Measurements from ENCODE around the gene SLC15A1. TPM values are rescaled to one million over a fixed set of nuclear protein-coding genes. Genes with fewer than 3 reads are reported as not detected.

SLC15A1 gene
- polyA plus RNA-seq, 1 donor from 2014 or later, result not detected

GRCh38 chr13:98650396-98651107 is 101.9 kb downstream of the SLC15A1 start:
- no peaks in the 10 kb centered on the region for H3K27me3 ChIP-seq (ENCODE audit: insufficient read depth, low read depth, low read length)
- no peak overlapping the region for H2AFZ ChIP-seq (ENCODE audit: low read depth, low read length)
- no peak overlapping the region for H3K27ac ChIP-seq (ENCODE audit: low read length)
- H3K79me2 ChIP-seq (replicated peaks; ENCODE audit: insufficient read depth, low read length), result no peaks in the 10 kb centered on the region
- H3F3A ChIP-seq (ENCODE audit: insufficient read depth, low read length, poor library complexity, severe bottlenecking), result no peaks in the 10 kb centered on the region
- no peaks in the 10 kb centered on the region for H3K36me3 ChIP-seq (ENCODE audit: insufficient read depth, low read length)
- H4K20me1 ChIP-seq (ENCODE audit: insufficient read depth), result no peaks in the 10 kb centered on the region
- no peaks in the 10 kb centered on the region for H3K9me2 ChIP-seq (ENCODE audit: insufficient read depth, low read length)
- no peaks in the 10 kb centered on the region for H3K9me3 ChIP-seq (ENCODE audit: low read length)
- H3K9ac ChIP-seq (ENCODE audit: low read length), result no peak overlapping the region
- no peak overlapping the region for H3K4me3 ChIP-seq (ENCODE audit: low read length)
- no peak for TF ChIP-seq EZH2 (IDR thresholded peaks at IDR 0.05; ENCODE audit: borderline replicate concordance, insufficient read depth, low read length, poor library complexity, severe bottlenecking)
- no peak for TF ChIP-seq RAD21 (conservative IDR thresholded peaks at IDR 0.05)
- no peak for TF ChIP-seq EP300 (conservative IDR thresholded peaks at IDR 0.05; ENCODE audit: poor library complexity, severe bottlenecking)
- no peak for TF ChIP-seq REST (IDR thresholded peaks at IDR 0.05; ENCODE audit: borderline replicate concordance)
- TF ChIP-seq TAF1 (IDR thresholded peaks at IDR 0.05; ENCODE audit: low read depth), result no peak
- TF ChIP-seq POLR2AphosphoS5 (IDR thresholded peaks at IDR 0.05), result no peak
- no peak for TF ChIP-seq CTCF (IDR thresholded peaks at IDR 0.05; ENCODE audit: poor library complexity, severe bottlenecking)
- TF ChIP-seq MXI1 (conservative IDR thresholded peaks at IDR 0.05; ENCODE audit: poor library complexity, severe bottlenecking), result no peak
- TF ChIP-seq SMC3 (conservative IDR thresholded peaks at IDR 0.05; ENCODE audit: poor library complexity), result no peak
- no peak overlapping the region for H3K4me2 ChIP-seq (ENCODE audit: low read length)

- no peaks in the 10 kb centered on the region for H3K36me3 ChIP-seq (ENCODE audit: insufficient read depth, low read length)
- no peak overlapping the region for H3K4me2 ChIP-seq (ENCODE audit: low read length)
- TF ChIP-seq EP300 (conservative IDR thresholded peaks at IDR 0.05; ENCODE audit: poor library complexity, severe bottlenecking) (no peak), EZH2 (IDR thresholded peaks at IDR 0.05; ENCODE audit: borderline replicate concordance, insufficient read depth, low read length, poor library complexity, severe bottlenecking) (no peak), SMC3 (conservative IDR thresholded peaks at IDR 0.05; ENCODE audit: poor library complexity) (no peak), CTCF (IDR thresholded peaks at IDR 0.05; ENCODE audit: poor library complexity, severe bottlenecking) (no peak), TAF1 (IDR thresholded peaks at IDR 0.05; ENCODE audit: low read depth) (no peak), REST (IDR thresholded peaks at IDR 0.05; ENCODE audit: borderline replicate concordance) (no peak), RAD21 (conservative IDR thresholded peaks at IDR 0.05) (no peak), MXI1 (conservative IDR thresholded peaks at IDR 0.05; ENCODE audit: poor library complexity, severe bottlenecking) (no peak), POLR2AphosphoS5 (IDR thresholded peaks at IDR 0.05) (no peak)
- no peaks in the 10 kb centered on the region for H3K79me2 ChIP-seq (replicated peaks; ENCODE audit: insufficient read depth, low read length)
- no peak overlapping the region for H3K9ac ChIP-seq (ENCODE audit: low read length)
- H2AFZ ChIP-seq (ENCODE audit: low read depth, low read length), result no peak overlapping the region
- no peaks in the 10 kb centered on the region for H3K27me3 ChIP-seq (ENCODE audit: insufficient read depth, low read depth, low read length)
- H3K27ac ChIP-seq (ENCODE audit: low read length), result no peak overlapping the region
- no peak overlapping the region for H3K4me3 ChIP-seq (ENCODE audit: low read length)
- H3K9me2 ChIP-seq (ENCODE audit: insufficient read depth, low read length), result no peaks in the 10 kb centered on the region
- H3F3A ChIP-seq (ENCODE audit: insufficient read depth, low read length, poor library complexity, severe bottlenecking), result no peaks in the 10 kb centered on the region
- no peaks in the 10 kb centered on the region for H4K20me1 ChIP-seq (ENCODE audit: insufficient read depth)
- H3K9me3 ChIP-seq (ENCODE audit: low read length), result no peaks in the 10 kb centered on the region
These were observed 102.6 kb downstream of the SLC15A1 start for GRCh38 chr13:98649861-98650260.

Data from neural cell (in vitro differentiated cells).